Suprapubic skin (tissue), 3 donors: ENCODE results near the gene CYP3A5.
"Not testable (repeated sequence)": the region's sequence is repeated elsewhere in the genome, so short reads cannot be mapped to it uniquely, and the experiment has no call there.

ENCODE experiments used
- CTCF ChIP-seq, 2 donors: fragments of 200-600 bp in 1 of 2; fragments of 450-650 bp in 1 of 2; sonication (generic) in 1 of 2; IDR thresholded peaks; one replicate each; pipeline ENCODE4 v1.5.1; 2016 to 2019; ENCODE audit warnings: antibody characterized with exemption in 2 of 2, mild to moderate bottlenecking in 1 of 2, moderate library complexity in 1 of 2
- POLR2A ChIP-seq, 2 donors: fragments of 450-650 bp; IDR thresholded peaks; one replicate each; pipeline ENCODE4 v1.6.1; 2017; ENCODE audit warnings: antibody characterized with exemption in 2 of 2, mild to moderate bottlenecking in 2 of 2, moderate library complexity in 2 of 2

GRCh38 chr7:99692563-99692962, 12.8 kb upstream of the CYP3A5 start:
- TF ChIP-seq POLR2A, CTCF (IDR thresholded peaks at IDR 0.05): not testable (repeated sequence)
